Activated T-cell treated with anti-CD3 and anti-CD28 coated beads, Interleukin-2, amount 50 U/mL, for 1 hour (primary cell): ENCODE data around the gene DLG1.

ENCODE experiments used
- DNase-seq: peaks from one replicate; pipeline ENCODE4 v3.0.0-alpha.2; 2020

Gene DLG1

DNA sequence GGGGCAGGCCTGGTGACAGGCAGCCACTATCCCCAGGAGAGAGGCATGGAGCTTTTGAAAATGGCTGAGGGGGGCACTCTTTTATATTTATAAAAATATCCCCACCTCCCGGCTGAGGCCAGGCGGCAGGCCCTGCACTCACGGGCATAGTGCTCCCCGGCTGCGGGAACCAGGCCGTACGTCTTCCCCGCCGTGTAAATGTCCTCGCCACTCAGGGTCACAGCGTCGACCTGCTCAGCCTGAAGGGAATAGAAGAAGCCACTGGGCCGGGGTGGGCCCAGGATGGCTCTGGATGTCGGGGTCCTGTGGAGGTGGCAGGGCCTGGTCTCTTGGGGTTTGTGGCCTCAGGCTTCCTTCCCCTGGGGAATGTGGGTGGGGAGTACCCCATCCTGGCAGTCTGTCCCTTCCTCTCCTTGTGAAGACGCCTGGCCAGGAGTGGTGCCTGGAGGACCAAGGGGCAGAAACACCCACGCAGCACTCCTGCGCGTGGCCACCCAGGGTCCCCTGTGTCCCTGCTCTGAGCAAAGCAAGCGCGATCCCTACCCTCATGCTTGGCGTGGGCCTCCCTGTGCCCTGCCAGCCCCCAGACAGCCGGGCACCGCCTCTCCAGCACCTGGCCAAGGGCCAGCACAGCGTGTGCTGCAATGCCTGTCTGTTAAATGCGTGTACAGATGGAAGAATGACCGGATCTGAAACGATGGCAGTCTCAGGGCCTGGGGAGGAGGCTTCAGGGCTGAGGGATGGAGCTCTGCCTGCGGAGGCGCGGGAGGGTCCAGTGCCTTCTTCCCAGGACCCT is 287.7 kb downstream of the DLG1 start:
- DNase-seq = no peak

DNA sequence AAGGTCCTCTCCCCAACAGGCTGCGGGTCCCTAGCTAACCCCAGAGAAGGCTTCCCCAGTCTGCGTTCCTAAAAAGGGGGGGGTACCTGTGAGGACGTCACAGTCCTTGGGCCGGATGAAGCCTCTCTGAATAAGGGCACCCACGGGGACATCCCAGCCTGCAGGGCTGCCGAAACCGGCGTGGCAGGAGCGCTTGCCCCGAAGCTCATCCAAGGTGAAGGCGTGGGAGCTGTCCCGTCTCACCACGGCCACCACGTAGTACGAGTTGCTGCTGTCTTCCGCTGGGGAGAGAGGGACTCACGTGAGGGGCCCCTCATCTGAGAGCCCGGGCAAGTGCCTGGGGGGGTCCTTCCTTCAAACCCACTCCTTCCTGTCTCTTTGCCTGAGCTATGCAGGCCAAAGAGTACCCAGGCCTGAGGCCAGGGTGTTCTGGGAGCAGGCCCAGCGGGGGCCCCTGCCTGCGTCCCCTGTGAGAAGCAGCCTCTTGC is 288.8 kb downstream of the DLG1 start:
- DNase-seq = no peak

DNA sequence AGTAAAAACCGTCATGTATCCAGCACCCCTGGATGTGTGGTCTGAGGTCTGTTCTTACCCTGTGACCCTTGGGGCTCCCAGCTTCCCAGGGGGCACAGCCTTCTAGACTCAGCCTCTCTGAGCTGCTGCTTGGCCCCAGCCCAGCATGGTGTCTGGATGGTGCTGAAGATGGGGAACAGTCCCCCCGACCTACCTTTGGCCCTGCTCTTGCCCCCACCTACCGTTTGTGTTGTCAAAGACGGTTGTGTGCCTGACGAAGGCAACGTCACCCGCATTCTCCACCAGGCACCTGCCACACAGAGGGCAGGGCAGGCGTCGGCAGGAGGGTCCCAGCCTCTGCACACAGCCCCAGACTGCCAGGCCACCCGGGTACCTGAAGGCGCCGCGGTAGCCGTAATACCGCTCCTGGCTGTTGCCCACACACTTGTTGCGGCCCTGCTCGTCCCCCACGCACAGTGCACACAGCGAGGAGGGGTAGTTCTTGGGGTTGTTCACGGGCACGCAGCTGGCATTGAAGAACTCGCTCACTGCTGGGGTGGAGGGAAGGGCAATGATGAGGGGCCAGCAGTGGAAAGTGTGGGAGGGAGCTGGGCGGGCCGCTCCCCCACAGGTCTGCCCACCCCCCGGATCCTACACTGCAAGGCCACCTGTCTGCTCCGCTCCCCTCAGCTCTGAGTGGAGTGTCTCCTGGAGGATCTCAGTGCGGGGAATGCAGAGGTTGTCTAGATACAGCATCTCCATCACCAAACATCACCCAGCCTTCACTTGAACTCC is 289.8 kb downstream of the DLG1 start:
- no peak for DNase-seq

DNA sequence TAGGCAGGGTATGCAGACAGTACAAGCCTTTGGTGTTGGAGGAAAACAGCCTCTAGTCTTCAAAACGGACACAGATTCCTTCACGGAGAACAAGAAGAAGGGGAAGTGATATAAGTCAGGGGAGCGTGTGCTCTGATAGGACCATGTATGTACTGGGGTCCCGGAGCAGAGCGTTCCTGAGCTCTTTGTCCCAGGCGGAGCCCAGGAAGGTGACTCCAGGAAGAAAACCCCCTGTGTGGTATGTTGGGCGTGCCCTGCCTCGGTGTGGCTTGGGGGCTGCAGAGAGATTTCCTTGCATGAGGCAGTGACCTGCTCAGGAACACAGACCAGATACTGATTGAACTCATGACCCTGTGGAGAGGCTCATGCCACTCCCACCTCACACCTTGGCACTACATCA is 290.5 kb downstream of the DLG1 start:
- no peak for DNase-seq

DNA sequence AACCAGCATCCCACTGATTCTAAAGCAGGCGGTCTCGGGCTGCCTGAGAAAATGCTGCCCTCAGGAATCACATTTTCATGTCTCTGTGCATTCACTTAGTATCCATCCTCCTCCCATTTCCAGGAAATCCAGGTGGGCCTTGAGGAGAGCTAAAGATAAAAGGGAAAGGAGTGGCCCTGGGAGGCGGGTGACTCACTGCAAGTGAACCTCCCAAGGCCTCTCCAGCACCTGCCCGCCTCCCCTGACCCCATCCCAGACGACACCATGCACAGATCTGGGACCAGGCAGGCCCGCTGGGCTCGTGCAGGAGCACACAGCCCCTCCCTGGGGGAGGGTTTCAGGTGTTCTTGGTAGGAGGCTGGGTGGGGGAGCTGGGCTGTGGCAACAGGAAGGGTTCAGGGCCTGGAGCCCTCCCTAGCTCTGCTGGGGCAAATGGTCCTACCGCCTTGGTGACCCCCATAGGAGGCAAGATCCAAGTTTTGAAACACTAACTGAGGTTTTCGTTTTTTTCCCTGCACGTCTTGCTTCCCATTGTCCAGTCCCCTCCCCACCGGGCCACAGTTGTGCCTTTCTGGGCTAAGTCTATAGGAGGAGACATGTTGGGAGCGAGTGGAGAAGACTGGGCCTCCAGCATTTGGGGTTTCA is 291.0 kb downstream of the DLG1 start:
- DNase-seq = no peak

DNA sequence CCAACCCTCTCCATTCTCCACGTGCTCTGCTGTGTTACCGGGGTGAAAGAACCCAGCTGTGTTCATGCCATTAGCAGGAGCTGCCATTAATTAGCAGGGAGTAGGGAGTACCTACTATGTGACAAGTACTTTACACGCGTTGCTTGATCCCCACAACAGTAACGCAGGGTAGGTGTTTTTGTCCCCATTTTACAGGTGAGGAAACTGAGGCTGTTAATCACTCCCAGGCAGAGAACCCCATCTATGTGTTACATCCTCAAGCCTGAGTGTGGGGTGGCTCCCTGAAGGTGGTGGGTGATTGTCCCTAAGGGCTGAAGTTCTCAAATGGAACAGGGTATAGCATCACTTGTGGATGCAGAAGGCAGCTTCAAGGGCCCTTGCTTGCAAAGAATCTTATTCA is 291.6 kb downstream of the DLG1 start:
- DNase-seq = no peak

DNA sequence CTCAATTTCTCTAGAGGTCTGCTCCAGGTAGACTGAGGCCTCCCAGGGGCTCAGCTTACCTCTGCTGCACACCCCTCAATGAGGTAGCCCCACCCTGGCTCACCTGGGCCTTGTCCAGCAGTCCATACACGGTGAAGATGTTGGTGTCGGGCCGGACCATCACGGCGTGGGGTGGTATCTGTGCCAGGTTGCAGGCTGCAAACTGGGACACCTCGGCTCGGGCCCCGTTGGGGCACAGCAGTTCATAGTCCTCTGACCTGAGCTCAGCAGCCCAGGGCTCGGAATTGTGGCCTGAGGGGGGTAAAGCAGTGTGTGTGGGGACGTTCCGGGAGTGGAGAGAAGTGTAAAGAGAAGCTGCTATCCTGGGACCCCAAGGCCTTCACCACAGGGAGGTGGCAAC is 292.0 kb downstream of the DLG1 start:
- no peak for DNase-seq

DNA sequence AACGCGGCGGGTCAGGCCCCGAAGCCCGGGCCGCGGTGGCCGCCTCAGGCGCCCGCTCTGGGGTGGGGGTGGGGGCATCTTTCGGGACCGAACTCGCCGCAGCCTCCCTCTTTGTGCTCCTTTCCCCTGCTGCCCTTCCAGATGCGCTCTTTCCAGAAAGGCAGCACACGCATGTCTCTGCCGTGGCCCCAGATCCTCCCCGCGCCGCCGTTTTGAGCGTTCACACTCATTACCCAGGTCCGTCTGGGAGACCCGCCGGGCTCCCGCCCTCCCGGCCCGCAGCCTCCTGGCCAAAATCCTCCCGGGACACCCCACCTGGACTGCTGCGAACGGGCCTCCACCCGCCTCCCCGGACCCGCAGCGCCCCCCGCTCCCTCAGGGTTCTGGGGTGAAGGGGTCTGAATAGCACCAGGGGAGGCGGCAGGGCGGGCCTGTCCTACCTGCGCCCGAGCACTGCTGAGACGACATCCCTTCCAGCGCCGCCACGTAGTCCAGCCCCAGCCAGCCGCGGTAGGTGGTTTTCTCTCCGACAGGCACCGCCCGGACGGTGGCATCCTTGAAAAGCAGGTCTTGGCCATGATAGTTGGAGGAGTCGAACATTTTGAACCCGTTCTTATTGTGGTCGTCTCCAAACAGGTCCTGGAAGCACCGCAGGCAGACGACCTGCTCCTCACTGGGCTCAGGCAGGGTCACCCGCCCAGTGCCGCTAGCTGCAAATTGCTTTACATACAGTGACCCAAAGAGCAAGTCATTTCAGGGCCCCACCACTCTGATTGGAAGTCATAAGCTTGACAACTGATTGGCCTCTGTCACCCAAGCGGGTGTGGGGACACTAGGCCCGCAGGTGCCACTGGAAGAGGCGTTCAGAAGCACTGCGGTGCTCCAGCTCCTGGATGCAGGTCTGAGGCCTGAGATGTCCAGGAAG is 294.7 kb downstream of the DLG1 start:
- DNase-seq = no peak

DNA sequence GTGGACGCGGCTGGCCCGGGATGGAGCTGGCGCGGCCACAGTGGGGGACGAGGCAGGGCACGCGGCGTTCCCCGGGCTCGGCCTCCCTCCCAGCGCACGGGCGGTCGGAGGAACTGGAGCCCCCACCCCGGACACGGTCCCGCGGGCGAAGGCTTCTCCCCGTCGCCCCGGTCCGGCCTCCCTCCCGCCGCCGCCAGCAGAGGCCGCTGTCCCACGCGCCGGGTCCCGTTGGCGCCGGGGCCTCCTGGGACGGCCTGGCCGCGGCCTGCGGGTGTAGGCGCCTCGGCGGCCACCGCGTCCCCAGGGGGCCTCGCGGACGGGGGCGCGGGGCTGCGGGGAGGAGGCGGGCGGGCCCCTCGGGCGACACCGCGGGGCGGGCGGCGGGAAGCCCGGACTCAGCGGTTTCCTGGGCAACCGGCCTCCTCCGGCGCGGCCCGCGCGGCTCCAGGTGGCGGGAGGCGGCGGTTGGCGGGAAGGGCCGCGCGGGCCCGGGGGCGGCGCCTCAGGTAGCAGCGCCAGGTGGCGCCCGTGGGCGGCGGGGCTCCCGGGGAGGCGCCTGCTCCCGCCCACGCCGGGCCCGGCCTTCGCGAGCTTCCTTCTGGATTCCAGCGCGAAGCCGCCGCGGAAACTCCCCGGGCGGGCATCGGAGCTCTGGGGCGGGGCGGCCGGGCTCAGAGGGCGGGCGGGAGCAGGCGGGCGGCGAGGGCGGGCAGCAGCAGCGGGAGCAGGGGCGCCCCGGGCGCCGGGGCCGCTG is 295.5 kb downstream of the DLG1 start:
- DNase-seq = peak; percentile 86

DNA sequence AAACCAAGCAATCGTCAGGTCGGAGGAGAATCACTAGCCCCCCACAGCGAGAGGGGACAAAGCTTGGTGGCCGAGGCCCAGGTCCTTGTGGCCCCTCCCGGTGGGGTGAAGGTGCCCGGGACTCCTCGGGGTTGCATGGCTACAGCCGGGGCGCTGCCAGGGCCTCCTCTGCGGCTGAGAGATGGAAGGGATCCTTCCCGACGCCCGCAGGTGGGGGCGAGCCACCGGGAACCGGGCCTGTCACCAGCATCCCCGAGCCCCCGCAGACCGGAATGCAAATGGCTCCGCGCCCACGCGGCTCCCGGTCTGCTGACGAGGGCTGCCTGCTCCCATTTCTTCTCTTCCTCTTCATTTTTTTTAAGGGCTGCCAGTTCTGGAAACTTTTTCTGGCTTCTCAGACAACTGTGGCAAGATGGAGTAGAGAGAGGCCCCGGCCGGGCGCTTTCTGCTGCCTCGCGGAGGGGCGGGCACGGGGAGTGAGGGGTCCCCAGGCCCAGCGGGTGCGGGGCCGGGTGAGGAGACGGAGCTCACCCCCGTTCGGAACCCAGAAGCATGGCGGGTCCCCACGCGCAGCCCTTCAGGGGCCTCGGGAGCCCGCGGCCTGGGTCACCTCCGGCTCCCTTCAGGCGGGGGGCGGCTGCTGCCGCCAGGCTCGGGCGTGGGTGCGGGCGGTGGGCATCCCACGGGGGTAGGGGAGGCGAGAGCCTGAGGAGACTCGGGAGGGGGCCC is 296.3 kb downstream of the DLG1 start:
- DNase-seq = no peak

DNA sequence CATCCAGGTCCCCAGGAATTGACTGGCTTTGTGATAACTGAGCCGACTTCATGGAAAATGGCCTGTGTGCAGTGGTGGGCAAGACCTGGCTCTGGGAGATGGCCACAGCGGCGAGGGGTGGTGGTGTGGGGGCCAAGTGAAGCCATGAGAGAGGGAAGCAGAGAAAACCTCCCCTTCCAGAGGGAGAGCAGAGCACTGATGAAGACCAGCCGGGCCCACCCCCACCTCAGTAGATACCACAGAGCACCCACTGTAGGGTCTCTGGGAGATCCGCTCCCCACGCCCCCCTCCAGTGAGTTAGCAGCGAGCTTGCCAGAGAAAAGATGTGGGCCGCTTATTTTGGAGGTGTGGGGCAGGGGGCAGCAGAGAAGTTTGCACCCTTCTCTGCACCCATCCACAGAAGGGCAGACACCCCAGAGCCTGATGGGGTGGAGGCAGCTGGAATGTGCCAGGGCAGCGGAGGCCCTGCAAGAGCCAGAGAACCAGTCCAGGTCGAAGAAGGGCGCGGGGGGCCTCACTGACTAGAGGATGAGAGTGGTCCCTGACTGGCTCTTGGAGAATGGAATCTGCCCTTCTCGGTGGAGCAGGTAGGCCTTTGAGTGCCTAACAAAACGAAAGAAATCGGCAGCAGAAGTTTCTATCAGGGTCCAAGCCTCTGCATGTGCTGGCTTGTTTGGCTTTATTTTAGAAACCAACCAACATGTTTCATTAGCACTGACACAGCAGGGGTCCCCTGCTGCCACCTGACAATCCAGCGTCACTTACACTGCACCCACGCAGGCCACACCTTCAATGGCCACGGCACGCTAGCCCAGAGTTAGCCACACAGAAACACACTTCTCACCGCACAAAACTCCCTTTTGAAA is 297.1 kb downstream of the DLG1 start:
- DNase-seq = no peak

DNA sequence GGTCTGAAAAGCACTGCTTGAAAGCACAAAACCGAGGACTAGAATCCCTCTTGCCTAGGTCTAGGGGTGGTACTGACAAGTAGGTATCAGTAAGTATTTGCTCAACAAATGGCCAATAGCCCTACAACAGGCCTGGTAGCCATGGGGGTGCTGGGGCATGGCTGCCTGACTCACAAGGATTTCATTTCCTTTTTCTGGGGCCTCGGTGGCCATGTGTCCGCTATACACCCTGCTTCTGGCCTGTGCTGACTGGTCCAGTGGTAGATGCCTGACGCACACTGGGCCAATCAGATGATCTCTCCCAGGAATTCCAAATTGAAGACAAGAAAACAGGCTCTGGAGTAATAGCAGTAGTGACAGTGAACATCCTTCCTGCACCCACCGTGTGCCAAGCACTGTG is 298.2 kb downstream of the DLG1 start:
- no peak for DNase-seq

DNA sequence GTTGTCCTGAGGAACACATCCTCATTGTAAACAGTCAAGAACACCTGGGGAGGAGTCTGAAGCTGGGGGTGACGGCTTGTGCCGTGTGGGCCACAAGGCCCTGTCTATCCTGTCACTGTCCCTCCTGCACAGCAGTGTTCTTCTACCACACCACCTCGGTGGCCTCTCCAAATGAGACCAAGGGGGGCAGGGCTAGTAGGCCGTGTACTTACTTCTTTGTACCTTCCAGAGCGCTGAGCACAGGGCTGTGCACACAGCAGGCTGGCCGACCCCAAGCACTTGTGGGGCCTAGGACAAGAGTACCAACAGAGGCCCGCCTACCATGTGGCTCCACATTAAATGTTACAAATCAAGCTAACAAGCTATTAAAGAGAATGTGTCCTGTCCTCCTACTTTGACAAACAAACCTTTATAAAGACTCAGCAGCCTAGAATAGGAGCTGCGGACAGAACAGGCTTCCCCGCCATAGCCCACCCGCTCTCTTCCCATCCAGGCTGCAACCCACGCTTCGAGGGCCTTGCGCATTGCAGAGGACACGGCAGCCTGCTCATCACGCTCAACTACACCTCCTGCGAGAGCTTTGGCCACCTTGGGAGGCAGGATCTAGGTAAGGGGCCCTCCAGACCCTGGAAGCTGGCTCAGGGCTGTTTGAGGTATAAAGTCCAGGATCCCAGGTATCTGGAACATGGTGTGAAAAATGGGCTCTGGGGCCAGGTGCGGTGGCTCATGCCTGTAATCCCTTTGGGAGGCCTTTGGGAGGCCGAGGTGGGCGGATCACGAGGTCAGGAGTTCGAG is 299.2 kb downstream of the DLG1 start:
- DNase-seq = no peak

DNA sequence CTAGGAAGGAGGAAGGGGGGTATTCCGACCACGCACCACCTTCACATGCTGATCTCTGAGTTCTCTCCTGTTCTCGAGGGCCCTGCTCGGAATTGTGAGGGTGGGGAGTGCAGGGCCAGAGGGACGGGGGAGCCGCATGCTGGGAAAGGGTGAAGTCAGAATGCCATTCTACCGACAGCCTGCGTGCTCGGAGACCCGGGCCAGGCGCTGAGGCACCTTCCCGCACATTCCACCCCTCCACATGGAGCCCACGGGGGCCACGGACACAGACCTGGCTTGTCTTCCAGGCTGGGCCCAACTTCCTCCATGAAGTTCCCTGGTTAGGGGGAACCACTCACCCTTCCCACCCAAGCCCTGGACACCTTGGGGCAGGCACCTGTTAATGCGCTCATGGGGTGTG is 301.1 kb downstream of the DLG1 start:
- no peak for DNase-seq

DNA sequence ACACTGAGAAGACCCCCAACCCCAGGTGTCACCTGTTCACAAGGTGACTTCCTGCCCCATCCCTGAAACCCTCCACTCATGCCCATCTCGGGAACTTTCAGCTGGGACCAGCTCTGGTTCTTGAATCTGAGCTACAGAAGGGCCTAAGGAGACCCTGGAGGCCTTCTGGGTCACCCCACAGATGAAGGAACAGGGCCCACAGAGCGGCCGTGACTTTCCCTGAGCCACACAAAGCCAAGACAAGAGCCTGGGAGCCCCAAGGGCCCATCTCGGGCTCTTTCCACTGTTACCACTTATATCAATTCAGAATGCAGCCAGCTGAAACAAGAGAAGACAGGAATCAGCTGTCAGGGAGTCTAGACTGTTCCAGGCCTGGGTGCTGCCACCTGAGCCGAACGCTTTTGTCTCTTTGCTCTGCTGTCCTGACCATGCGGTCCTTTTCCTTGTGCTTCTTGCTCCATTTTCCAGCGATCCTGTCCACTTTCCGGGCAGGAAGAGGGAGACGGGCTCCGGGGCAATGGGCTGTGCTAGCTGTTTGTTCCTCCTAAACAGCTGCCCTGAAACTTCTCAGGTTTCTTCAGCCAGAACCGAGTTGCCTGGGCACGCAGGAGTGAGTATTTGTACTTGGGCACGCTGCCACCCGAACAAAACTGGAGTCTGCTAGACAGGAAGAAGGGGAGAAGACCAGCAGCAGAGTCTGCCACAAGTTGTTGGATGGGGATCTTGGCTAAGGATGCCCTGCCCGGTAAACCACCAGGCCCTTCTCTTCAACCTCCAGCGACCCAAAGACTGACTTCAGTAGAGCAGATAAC is 301.8 kb downstream of the DLG1 start:
- no peak for DNase-seq

DNA sequence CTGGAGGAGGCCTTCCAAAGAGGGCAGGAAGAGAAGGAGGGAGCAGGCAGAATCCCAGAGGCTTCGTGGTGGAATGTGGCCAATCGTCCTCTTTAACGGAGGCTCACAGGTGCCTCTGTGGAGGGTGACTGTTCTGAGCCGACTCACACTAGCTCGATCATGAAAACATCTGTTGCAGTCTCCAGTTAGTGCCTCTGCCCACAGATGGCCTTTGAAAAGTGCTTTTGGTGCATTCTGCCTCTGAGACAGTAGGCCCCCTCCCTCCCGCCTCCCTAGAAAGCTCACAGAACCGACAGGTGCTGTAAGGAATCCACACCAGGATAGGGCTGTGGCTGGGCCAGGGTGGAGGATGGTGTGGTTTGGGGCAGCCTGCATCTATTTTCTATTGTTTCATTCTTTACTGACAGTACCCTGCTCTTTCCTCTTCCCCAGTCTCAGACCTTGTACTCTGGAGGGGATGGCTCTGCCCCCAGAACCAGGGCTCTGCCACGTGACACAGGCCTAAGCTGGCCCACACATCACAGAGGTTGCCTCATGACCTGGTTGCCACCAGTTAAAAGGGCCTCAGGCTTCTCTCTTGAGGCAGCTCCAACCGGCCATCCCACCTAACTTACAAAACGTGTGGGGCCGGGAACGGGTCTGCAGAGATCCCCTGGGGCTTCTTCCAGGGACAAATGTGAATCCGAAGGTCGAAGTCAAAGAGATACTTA is 302.6 kb downstream of the DLG1 start:
- DNase-seq = no peak

DNA sequence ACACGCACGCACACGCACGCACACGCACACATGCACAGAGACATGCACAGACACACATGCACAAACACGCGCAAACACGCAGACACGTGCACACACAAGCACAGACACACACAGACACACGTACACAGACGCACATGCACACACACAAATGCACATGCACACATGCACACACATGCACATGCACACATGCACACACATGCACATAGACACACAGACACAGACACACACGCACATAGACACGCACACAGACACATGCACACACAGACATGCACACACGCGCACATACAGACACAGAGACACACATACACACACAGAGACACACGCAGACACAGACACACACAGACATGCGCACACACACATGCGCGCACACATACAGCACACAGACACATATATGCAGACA is 303.4 kb downstream of the DLG1 start:
- DNase-seq = no peak

DNA sequence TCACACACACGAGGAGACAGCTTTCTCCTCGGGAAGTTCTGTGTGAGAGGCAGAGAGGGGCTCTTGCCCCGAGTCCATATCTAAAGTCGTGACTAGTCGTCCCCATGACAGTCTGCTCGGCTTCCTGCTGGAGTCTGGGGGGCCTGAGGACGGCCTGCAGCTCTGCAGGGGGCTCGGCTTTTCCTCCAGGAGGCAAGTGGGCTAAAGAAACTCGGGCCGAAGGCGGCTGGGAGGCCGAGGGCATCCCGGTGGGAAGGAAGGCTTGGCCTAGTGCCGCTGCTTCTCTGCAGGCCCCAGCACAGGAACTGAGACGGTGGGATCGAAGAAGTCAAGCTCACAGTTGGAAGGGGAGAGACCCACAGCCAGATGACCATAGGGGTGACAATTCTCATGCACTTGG is 304.4 kb downstream of the DLG1 start:
- DNase-seq = no peak
